Neural cell (in vitro differentiated cells): ENCODE data around the gene DHRS12. TPM values are rescaled to one million over a fixed set of nuclear protein-coding genes. Genes with fewer than 3 reads are reported as not detected.

Experiments
- H2AFZ ChIP-seq: fragments of 200-600, 300-800 bp; sonication (generic), shearing (Covaris generic); 2 replicates; pipeline ENCODE4 v1.6.0; 2014; ENCODE audit warnings: low read depth, mild to moderate bottlenecking, antibody characterized with exemption, low read length, moderate library complexity
- H3F3A ChIP-seq: fragments of 200-600 bp; shearing (Covaris generic); 2 replicates; pipeline ENCODE4 v1.6.1; 2016; ENCODE audit warnings: mild to moderate bottlenecking, moderate library complexity, mixed read lengths, antibody characterized with exemption, low read length; ENCODE audit not compliant: insufficient read depth, poor library complexity, severe bottlenecking
- H3K27ac ChIP-seq: fragments of 200-600, 300-800 bp; sonication (generic), shearing (Covaris generic); 2 replicates; pipeline ENCODE4 v1.5.1; 2014; ENCODE audit warnings: mild to moderate bottlenecking, low read length, moderate library complexity
- H3K27me3 ChIP-seq: fragments of 300-800, 200-600 bp; sonication (generic), shearing (Covaris generic); 2 replicates; pipeline ENCODE4 v1.6.0; 2014; ENCODE audit warnings: mild to moderate bottlenecking, low read depth, low read length, moderate library complexity; ENCODE audit not compliant: insufficient read depth
- H3K36me3 ChIP-seq: fragments of 300-800, 200-600 bp; sonication (generic), shearing (Covaris generic); 2 replicates; pipeline ENCODE4 v1.5.1; 2014; ENCODE audit warnings: mild to moderate bottlenecking, antibody characterized with exemption, low read length, moderate library complexity; ENCODE audit not compliant: insufficient read depth
- H3K4me2 ChIP-seq: fragments of 300-800, 200-600 bp; sonication (generic), shearing (Covaris generic); 2 replicates; pipeline ENCODE4 v1.6.0; 2014; ENCODE audit warnings: mild to moderate bottlenecking, low read length
- H3K4me3 ChIP-seq: fragments of 300-800, 200-600 bp; sonication (generic), shearing (Covaris generic); 2 replicates; pipeline ENCODE4 v1.5.1; 2014; ENCODE audit warnings: mild to moderate bottlenecking, low read length, moderate library complexity
- H3K79me2 ChIP-seq: fragments of 200-600 bp; shearing (Covaris generic); replicated peaks from 2 replicates; pipeline ENCODE4 v1.6.0; 2014; ENCODE audit warnings: mild to moderate bottlenecking, low read length, moderate library complexity; ENCODE audit not compliant: insufficient read depth
- H3K9ac ChIP-seq: fragments of 300-800, 200-600 bp; sonication (generic), shearing (Covaris generic); 2 replicates; pipeline ENCODE4 v1.6.1; 2016; ENCODE audit warnings: mild to moderate bottlenecking, low read length, mixed read lengths
- H3K9me2 ChIP-seq: fragments of 200-600 bp; shearing (Covaris generic); 2 replicates; pipeline ENCODE4 v1.6.1; 2016; ENCODE audit warnings: mild to moderate bottlenecking, low read length, mixed read lengths; ENCODE audit not compliant: insufficient read depth
- H3K9me3 ChIP-seq: fragments of 200-600, 300-800 bp; sonication (generic), shearing (Covaris generic); 2 replicates; pipeline ENCODE4 v1.6.1; 2016; ENCODE audit warnings: mild to moderate bottlenecking, mixed run types, low read length, moderate library complexity, mixed read lengths
- H4K20me1 ChIP-seq: fragments of 200-600 bp; shearing (Covaris generic); 2 replicates; pipeline ENCODE4 v1.6.1; 2016; ENCODE audit warnings: mild to moderate bottlenecking, mixed run types; ENCODE audit not compliant: insufficient read depth
- EP300 ChIP-seq: fragments of 450-650 bp; conservative IDR thresholded peaks from 2 replicates; pipeline ENCODE4 v1.6.1; 2014; ENCODE audit warnings: antibody characterized with exemption, mild to moderate bottlenecking, moderate library complexity; ENCODE audit not compliant: poor library complexity, severe bottlenecking
- EZH2 ChIP-seq: fragments of 200-600, 300-800 bp; shearing (Covaris generic), sonication (generic); IDR thresholded peaks from 2 replicates; pipeline ENCODE4 v1.6.1; 2014; ENCODE audit warnings: antibody characterized with exemption, low read length, borderline replicate concordance, mild to moderate bottlenecking; ENCODE audit not compliant: insufficient read depth, poor library complexity, severe bottlenecking
- MXI1 ChIP-seq: fragments of 450-650 bp; conservative IDR thresholded peaks from 2 replicates; pipeline ENCODE4 v1.6.1; 2014; ENCODE audit warnings: antibody characterized with exemption, mild to moderate bottlenecking; ENCODE audit not compliant: poor library complexity, severe bottlenecking
- POLR2AphosphoS5 ChIP-seq: IDR thresholded peaks from 2 replicates; pipeline ENCODE4 v1.6.1; 2012
- RAD21 ChIP-seq: fragments of 450-650 bp; conservative IDR thresholded peaks from 2 replicates; pipeline ENCODE4 v1.6.1; 2014; ENCODE audit warnings: antibody characterized with exemption, mild to moderate bottlenecking, moderate library complexity
- SMC3 ChIP-seq: fragments of 450-650 bp; conservative IDR thresholded peaks from 2 replicates; pipeline ENCODE4 v1.6.1; 2014; ENCODE audit warnings: antibody characterized with exemption, mild to moderate bottlenecking, moderate library complexity; ENCODE audit not compliant: poor library complexity
- TAF1 ChIP-seq: IDR thresholded peaks from 2 replicates; pipeline ENCODE4 v1.6.1; 2012; ENCODE audit warnings: low read depth
- polyA plus RNA-seq: library from polyadenylated mRNA; depleted of rRNA; stranded (reverse); fragments of >200 nt; gene quantifications from 2 replicates; pipeline ENCODE4 v1.2.3, GENCODE V29; 2014
- TF ChIP-seq, protein P1 (sequence below): IDR thresholded peaks from 2 replicates; pipeline ENCODE4 v1.6.1; 2012; ENCODE audit warnings: borderline replicate concordance
- TF ChIP-seq, protein P2 (sequence below): fragments of 450-650 bp; IDR thresholded peaks from 2 replicates; pipeline ENCODE4 v1.5.1; 2014; ENCODE audit warnings: antibody characterized with exemption, mild to moderate bottlenecking, moderate library complexity; ENCODE audit not compliant: poor library complexity, severe bottlenecking

DHRS12 gene
- polyA plus RNA-seq, 1 donor from 2014 or later = 4.4 TPM

GRCh38 chr13:51742031-51742430 is 61.9 kb downstream of the DHRS12 start:
- H3K27me3 ChIP-seq = no peaks in the 10 kb centered on the region
- no peak overlapping the region for H2AFZ ChIP-seq
- no peak overlapping the region for H3K4me3 ChIP-seq
- H3K9me3 ChIP-seq = no peaks in the 10 kb centered on the region
- TF ChIP-seq EZH2 = no peak
- TF ChIP-seq, protein P1, sequence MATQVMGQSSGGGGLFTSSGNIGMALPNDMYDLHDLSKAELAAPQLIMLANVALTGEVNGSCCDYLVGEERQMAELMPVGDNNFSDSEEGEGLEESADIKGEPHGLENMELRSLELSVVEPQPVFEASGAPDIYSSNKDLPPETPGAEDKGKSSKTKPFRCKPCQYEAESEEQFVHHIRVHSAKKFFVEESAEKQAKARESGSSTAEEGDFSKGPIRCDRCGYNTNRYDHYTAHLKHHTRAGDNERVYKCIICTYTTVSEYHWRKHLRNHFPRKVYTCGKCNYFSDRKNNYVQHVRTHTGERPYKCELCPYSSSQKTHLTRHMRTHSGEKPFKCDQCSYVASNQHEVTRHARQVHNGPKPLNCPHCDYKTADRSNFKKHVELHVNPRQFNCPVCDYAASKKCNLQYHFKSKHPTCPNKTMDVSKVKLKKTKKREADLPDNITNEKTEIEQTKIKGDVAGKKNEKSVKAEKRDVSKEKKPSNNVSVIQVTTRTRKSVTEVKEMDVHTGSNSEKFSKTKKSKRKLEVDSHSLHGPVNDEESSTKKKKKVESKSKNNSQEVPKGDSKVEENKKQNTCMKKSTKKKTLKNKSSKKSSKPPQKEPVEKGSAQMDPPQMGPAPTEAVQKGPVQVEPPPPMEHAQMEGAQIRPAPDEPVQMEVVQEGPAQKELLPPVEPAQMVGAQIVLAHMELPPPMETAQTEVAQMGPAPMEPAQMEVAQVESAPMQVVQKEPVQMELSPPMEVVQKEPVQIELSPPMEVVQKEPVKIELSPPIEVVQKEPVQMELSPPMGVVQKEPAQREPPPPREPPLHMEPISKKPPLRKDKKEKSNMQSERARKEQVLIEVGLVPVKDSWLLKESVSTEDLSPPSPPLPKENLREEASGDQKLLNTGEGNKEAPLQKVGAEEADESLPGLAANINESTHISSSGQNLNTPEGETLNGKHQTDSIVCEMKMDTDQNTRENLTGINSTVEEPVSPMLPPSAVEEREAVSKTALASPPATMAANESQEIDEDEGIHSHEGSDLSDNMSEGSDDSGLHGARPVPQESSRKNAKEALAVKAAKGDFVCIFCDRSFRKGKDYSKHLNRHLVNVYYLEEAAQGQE = no peak
- no peaks in the 10 kb centered on the region for H3K36me3 ChIP-seq
- H4K20me1 ChIP-seq = no peaks in the 10 kb centered on the region
- H3K4me2 ChIP-seq = no peak overlapping the region
- no peak overlapping the region for H3K9ac ChIP-seq
- no peaks in the 10 kb centered on the region for H3K79me2 ChIP-seq
- H3K27ac ChIP-seq = no peak overlapping the region
- no peaks in the 10 kb centered on the region for H3K9me2 ChIP-seq
- no peaks in the 10 kb centered on the region for H3F3A ChIP-seq

DNA sequence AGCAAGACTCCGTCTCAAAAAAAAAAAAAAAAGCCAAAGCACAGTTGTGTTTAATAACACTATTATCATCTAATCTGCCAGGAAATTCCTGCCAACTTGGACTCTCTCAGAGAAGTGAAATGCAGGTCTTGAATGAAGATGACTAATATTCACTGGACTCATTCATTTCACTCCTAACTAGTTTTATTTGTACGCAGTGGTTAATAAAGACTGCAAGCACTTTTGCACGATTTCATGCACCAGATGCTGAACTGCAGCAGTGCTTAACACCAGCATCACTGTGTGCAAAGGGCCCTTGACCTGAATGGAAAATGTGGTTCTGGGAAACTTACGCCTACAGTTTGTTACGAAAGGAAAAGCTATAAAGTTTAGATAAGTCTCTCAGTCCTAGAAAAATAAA is 63.3 kb downstream of the DHRS12 start:
- H3K27ac ChIP-seq = no peak overlapping the region
- no peak overlapping the region for H3K4me2 ChIP-seq
- H2AFZ ChIP-seq = no peak overlapping the region
- H3K4me3 ChIP-seq = no peak overlapping the region
- H3K36me3 ChIP-seq = no peaks in the 10 kb centered on the region
- no peaks in the 10 kb centered on the region for H3K79me2 ChIP-seq
- H3K9me2 ChIP-seq = no peaks in the 10 kb centered on the region
- no peaks in the 10 kb centered on the region for H4K20me1 ChIP-seq
- no peaks in the 10 kb centered on the region for H3F3A ChIP-seq
- H3K27me3 ChIP-seq = no peaks in the 10 kb centered on the region
- no peaks in the 10 kb centered on the region for H3K9me3 ChIP-seq
- TF ChIP-seq, protein P1 = no peak
- TF ChIP-seq, protein P2, sequence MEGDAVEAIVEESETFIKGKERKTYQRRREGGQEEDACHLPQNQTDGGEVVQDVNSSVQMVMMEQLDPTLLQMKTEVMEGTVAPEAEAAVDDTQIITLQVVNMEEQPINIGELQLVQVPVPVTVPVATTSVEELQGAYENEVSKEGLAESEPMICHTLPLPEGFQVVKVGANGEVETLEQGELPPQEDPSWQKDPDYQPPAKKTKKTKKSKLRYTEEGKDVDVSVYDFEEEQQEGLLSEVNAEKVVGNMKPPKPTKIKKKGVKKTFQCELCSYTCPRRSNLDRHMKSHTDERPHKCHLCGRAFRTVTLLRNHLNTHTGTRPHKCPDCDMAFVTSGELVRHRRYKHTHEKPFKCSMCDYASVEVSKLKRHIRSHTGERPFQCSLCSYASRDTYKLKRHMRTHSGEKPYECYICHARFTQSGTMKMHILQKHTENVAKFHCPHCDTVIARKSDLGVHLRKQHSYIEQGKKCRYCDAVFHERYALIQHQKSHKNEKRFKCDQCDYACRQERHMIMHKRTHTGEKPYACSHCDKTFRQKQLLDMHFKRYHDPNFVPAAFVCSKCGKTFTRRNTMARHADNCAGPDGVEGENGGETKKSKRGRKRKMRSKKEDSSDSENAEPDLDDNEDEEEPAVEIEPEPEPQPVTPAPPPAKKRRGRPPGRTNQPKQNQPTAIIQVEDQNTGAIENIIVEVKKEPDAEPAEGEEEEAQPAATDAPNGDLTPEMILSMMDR = no peak
- TF ChIP-seq POLR2AphosphoS5 = no peak
- no peak for TF ChIP-seq EZH2
- no peak for TF ChIP-seq MXI1
- no peak for TF ChIP-seq SMC3
- TF ChIP-seq TAF1 = no peak
- TF ChIP-seq EP300 = no peak
- TF ChIP-seq RAD21 = no peak
- no peak overlapping the region for H3K9ac ChIP-seq
